NCI-H2196 treated with DMSO at 0.1 percent for 48 hours (cell line): ENCODE measurements around the gene CRTC3.

Source experiments
- DNase-seq: peaks from one replicate; lab custom pipeline; 2025; ENCODE audit not compliant: unreplicated experiment; lab: John Stamatoyannopoulos, UW

CRTC3 gene

DNA sequence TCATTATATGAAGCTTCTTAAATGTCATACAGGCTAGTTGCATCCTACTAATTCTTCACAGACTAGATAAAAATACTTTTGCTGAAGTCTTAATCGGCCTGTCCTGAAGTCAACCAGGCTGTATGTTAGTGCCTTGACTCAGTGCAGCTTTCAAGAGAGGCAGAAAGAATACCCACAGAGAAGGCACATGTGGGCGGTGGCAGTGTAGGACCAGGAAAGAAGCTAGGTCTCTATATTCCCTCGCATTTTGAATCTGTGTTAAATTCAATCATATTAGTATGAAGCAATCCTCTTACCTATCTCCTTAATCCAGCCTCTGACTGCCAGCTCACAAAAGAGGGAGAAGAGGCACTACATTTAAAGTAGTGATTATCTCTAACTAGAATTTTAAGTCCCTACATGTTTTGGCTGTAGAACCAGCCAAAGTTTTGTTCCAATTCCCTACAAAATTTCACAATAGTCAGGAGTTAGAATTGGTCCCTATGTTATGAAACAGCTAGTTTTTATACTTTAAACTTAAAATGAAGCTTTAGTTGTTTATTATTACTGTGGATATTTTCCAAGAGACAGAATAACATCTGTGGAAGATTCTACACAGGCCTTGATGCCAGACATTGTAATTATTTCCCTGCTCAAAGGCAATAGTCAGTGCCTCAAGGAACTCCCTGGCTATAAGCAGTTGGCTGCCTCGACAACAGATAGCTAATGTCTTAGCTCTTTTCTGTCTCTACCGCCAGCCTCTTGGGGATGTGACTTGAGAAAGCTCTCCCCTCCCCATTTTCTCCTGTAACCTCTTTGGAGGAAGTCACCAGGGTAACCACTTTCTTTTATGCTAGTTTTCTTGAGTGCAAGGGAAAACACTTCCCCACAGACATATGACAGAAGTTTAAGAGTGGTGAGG lies 31.9 kb downstream of the CRTC3 start:
- no peak for DNase-seq

DNA sequence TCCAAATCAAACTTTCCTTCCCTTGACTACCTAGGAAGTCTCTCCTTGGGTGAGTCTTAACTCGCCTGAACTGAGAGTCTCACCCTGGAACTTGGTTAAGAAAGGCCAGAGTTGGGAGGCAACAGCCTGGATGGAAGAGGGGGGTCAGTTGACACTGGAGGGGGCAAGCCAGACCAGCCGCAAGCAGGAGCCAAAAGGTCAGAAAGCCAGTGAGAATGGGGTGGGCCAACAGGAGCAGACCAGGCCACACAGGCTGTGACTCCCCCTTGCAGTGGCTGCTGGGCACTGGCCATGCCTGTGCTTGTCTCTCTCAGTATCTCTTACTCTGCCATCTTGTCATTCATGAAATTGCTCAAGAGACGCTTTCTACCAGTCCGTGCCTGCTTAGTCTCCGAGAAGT lies 32.9 kb downstream of the CRTC3 start:
- no peak for DNase-seq

DNA sequence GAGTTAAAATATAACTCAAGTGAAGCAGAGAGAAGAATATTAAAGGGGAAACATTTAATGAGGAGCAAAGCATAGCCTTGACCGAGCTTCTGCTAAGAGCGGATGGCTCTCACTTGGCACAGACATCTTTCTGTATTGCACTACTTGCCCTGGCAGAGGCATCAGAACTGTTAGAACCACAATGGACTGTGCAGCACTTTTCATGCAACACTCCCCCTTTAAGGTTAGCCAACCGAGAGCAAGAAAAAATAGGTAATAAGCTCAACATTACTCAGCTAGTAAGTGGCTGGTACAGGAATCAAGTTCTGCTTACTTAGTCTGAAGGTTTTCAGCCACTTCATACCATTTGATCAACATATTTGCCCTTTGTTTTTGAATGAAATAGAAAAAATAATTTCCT lies 33.7 kb downstream of the CRTC3 start:
- DNase-seq = no peak

- DNase-seq = no peak
Observed at GRCh38 chr15:90564051-90564450, 34.3 kb downstream of the CRTC3 start.

- no peak for DNase-seq
Observed at GRCh38 chr15:90564590-90564989, 34.9 kb downstream of the CRTC3 start.

DNA sequence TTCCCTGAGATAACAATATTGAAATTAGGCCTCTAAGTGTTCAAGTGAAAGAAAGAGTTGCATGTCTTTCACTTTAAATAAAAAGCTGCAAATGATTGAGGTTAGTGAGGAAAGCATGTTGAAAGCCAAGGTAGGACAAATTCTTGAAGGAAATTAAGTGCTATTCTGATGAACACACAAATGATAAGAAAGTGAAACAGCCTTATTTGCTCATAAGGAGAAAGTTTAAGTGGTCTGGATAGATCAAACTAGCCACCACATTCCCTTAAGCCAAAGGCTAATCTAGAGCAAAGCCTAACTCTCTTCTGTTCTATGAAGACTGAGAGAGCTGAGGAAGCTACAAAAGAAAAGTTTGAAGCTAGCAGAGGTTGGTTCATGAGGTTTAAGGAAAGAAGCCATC lies 36.1 kb downstream of the CRTC3 start:
- DNase-seq = no peak

DNA sequence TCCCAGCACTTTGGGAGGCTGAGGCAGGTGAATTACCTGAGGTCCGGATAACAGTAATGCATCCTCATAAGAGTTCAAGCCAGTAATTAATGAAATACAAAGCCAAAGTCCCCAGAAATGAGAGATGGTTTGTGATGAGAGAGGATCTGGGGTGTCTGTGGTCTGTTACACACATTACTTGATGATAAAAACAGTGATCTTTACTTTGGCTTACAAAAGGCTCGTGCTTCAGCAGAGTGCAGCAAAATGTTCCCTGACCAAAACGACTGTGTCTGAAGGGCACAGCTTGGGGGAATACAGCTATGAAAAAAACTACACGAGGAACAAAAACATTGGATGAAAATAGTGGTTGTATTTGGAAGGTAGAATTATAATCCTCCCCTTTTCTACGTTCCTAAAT lies 40.9 kb downstream of the CRTC3 start:
- no peak for DNase-seq

- no peak for DNase-seq
Observed at GRCh38 chr15:90571063-90571541, 41.4 kb downstream of the CRTC3 start.

- no peak for DNase-seq
Observed at GRCh38 chr15:90572893-90573292, 43.2 kb downstream of the CRTC3 start.

DNA sequence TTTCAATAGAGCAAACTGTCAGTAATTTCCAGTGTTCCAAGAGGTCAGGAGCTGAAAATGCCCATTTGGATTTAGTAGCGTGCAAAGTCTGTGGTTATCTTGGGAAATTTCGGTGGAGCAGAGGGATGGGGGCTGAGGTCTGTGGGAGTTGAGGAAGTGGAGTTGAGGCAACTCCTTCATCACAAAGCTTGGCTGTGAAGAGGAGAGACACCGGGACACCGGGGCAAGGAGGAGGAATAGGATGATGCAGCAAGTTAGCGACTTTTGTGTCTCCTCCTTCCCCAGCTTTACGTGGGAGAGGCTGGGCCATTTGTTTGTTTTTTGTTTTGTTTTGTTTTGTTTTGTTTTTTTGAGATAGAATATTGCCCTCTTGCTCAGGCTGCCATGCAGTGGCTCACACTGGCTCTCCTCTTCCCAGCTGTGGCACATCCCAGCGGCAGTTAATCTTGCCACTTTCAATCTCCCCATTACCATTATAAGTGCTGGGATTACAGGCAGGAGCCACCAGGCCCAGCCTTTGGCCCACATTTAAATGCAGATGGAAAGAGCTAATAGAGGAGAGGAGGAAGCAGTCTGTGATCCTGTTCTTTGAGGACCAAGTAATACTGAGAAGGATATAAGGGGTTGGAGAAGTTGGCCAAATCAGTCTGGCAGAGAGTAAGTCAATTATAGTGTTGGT lies 47.1 kb downstream of the CRTC3 start:
- no peak for DNase-seq

GRCh38 chr15:90579213-90579612 lies 49.5 kb downstream of the CRTC3 start:
- DNase-seq = no peak

- DNase-seq = no peak
Observed at GRCh38 chr15:90580099-90580498, 50.4 kb downstream of the CRTC3 start.

DNA sequence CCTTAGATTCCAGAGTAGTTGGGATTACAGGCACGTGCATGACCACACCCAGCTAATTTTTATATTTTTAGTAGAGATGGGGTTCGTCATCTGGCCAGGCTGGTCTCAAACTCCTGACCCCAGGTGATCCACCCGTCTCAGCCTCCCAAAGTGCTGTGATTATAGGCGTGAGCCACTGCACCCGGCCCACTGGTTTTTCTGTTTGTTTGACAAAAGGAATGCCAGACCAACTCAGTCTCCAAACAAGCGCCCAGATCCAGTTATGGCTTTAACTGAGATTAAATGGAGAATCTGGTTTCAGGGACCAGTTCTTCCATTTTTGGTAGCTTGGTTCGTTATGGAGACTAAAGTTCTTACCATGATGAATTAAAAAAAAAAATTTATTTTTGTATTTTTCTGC lies 50.8 kb downstream of the CRTC3 start:
- DNase-seq = no peak

DNA sequence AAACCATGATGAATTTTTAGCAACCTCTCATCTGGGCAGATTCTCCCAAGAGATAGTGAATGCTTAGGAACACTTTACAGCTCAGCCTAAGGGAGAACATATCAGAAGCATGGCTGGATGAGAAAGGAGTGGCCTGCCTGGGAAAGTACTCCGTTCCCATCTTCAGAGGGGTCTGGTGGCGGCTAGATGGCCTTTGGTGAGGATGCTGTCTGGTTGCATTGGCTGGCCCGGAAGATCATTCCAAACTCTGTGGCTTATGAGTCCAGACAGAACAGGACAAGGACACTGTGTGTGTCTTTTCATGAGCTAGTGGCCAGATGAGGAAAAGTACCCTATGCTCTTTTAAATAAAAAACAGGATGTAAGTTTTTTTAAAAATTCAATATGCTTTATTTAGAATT lies 51.2 kb downstream of the CRTC3 start:
- DNase-seq = no peak

- no peak for DNase-seq
Observed at GRCh38 chr15:90581771-90582352, 52.1 kb downstream of the CRTC3 start.

DNA sequence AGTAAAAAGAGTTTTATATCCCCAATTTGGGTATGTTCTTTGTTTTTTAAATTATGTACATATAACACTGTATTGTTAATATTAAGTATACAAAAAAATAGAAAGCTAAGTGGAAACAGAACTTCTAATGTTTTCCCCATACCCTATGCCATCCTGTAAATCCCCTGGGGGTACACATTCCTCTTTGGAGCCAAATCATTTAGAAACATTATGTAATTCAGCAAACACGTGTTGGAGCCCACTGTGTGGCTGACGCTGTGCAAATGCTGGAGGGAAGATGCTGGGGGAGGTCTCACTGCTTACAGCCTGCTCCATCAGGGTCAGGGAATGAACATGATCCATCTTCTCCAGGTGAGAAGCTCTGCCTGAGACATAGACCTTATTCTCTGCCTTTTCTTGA lies 52.8 kb downstream of the CRTC3 start:
- DNase-seq = no peak

GRCh38 chr15:90583471-90584252 lies 53.9 kb downstream of the CRTC3 start:
- DNase-seq = no peak

- no peak for DNase-seq
Observed at GRCh38 chr15:90584841-90585240, 55.1 kb downstream of the CRTC3 start.

DNA sequence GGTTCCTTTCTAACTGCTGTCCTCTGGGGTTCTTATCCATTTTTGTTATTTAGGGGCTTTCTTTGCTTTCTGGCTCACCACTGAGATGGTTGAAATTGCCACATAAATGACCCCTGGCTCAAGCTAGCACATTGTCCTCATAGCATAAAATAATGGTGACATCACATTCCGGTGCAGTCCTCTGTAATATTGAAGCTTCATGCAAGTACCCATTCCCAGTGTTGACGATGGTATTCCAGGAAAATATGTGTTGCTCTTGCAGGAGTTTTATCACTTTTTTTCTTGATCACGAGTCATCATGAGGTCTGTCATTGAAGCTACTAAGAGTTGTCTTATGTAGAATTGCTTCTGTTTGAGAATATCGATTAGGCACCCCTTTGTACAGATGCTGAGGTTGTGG lies 56.1 kb downstream of the CRTC3 start:
- DNase-seq = no peak

GRCh38 chr15:90586948-90587347 lies 57.2 kb downstream of the CRTC3 start:
- DNase-seq = no peak

- DNase-seq = no peak
Observed at GRCh38 chr15:90588427-90588826, 58.7 kb downstream of the CRTC3 start.
